OCI-LY1 (cell line): Measurements from ENCODE around the gene BDNF.

Experiments
- EZH2 ChIP-seq: fragments of 200-600 bp; sonication (generic), shearing (Covaris generic); IDR thresholded peaks from 2 replicates; pipeline ENCODE4 v1.8.0; 2017; ENCODE audit warnings: borderline replicate concordance, mixed run types, mild to moderate bottlenecking, antibody characterized with exemption, low read length, moderate library complexity, mixed read lengths
- TF ChIP-seq, protein P1 (sequence below): fragments of 200-600 bp; sonication (generic), shearing (Covaris generic); IDR thresholded peaks from 2 replicates; pipeline ENCODE4 v1.5.1; 2017; ENCODE audit warnings: mild to moderate bottlenecking, antibody characterized with exemption, low read length, moderate library complexity, mixed read lengths

DNA sequence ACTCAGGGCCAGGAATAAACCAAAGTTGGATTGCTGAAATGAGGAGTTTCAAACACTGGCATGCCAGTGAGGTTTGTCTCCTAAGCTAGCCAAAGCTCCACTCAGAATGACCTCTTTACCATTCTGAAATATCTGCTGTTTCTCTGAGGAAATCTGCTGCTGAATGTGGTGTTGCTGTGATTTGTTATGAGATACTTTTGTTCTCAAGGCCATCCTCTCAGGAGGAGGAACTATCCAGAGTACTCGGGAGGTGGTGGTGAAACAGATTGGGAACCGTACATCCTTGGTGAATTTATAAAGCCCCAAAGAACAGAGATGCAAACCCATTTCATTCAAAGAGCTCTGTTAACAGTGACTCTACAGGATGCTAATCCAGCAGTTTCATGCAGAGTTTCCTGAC, 50.5 kb downstream of the BDNF start:
- TF ChIP-seq, protein P1, sequence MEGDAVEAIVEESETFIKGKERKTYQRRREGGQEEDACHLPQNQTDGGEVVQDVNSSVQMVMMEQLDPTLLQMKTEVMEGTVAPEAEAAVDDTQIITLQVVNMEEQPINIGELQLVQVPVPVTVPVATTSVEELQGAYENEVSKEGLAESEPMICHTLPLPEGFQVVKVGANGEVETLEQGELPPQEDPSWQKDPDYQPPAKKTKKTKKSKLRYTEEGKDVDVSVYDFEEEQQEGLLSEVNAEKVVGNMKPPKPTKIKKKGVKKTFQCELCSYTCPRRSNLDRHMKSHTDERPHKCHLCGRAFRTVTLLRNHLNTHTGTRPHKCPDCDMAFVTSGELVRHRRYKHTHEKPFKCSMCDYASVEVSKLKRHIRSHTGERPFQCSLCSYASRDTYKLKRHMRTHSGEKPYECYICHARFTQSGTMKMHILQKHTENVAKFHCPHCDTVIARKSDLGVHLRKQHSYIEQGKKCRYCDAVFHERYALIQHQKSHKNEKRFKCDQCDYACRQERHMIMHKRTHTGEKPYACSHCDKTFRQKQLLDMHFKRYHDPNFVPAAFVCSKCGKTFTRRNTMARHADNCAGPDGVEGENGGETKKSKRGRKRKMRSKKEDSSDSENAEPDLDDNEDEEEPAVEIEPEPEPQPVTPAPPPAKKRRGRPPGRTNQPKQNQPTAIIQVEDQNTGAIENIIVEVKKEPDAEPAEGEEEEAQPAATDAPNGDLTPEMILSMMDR = no peak
- no peak for TF ChIP-seq EZH2
